Subcutaneous preadipocyte (primary cell): ENCODE data around the gene SDSL. TPM values are rescaled to one million over a fixed set of nuclear protein-coding genes. Genes with fewer than 3 reads are reported as not detected.

Experiments used
- total RNA-seq: library from RNA; depleted of rRNA; stranded (reverse); fragments of >200 nt; gene quantifications from 2 replicates; pipeline ENCODE4 v1.2.3, GENCODE V29; 2012

The SDSL gene, protein sequence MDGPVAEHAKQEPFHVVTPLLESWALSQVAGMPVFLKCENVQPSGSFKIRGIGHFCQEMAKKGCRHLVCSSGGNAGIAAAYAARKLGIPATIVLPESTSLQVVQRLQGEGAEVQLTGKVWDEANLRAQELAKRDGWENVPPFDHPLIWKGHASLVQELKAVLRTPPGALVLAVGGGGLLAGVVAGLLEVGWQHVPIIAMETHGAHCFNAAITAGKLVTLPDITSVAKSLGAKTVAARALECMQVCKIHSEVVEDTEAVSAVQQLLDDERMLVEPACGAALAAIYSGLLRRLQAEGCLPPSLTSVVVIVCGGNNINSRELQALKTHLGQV
- total RNA-seq: 2.9 and 3.9 TPM in 2 replicates

GRCh38 chr12:113422030-113422885 lies at the start of gene SDSL:
TSS of gene SDSL (plus strand) at chr12:113422380. CDS start at chr12:113427983, 5,603 bp downstream.

DNA sequence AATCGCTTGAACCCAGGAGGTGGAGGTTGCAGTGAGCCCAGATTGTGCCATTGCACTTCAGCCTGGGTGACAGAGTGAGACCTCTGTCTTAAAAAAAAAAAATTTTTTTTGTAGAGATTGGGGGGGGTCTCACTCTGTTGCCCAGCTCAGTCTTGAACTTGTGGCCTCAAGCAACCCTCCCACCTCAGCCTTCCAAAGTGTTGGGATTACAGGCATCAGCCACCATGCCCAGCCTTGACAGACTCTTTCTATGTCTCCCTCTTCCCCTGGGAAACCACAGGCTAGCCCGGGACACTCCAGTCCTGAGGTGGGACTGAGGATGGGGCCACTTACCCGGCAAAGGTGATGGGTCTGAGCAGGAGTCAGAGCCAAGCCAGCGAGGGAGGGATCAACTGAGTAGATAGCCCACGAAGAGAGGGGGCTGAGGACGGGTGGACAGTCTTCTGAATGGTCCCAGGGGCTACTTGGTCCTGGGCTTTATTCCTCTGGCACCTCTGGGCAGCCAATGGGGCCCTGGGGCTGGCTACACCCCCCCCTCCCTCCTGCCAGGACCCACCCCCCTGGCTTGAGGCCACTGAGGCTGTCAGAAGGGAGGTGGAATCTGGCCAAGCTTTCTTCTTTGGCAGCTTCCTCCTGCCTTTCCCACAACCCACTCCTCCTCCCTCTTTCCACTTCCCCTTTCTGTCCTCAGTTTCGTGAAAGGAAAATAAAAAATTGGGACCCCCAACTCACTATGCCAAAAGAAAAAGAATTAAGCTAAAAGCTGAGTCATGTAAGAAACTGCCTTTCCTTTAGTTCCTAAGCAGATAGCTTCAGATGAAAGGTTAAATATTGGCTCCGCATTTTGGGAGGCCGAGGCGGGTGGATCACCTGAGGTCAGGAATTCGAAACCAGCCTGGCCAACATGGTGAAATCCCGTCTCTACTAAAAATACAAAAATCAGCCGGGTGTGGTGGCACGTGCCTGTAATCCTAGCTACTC lies 18.5 kb upstream of the SDSL start, which contains the start of gene SDS:
Gene SDS, minus strand, starts transcription at position 453 of the 981 bp plus-strand sequence. CDS start 4,179 bp downstream, outside the sequence.

GRCh38 chr12:113471619-113472171 lies 49.5 kb downstream of the SDSL start, which contains the start of gene LHX5:
TSS of gene LHX5 (minus strand) at chr12:113471871. CDS start at chr12:113471498, 373 bp downstream.

Other genes with a start within 250 kb of the SDSL start
- 47.0 and 61.0 TPM in 2 replicates for gene DDX54, start 236.9 kb upstream of the SDSL start, total RNA-seq
- gene RITA1, start 236.7 kb upstream of the SDSL start, total RNA-seq: 18.0 and 18.6 TPM in 2 replicates
- gene TPCN1, start 200.9 kb upstream of the SDSL start, total RNA-seq: 24.6 and 29.3 TPM in 2 replicates
- gene SLC8B1, start 87.3 kb upstream of the SDSL start, total RNA-seq: 9.2 and 10.2 TPM in 2 replicates
- gene PLBD2, start 63.8 kb upstream of the SDSL start, total RNA-seq: 33.8 and 37.5 TPM in 2 replicates
- gene SDS, start 18.5 kb upstream of the SDSL start, total RNA-seq: not detected in 2 replicates
- not detected in 2 replicates for gene LHX5, start 49.5 kb downstream of the SDSL start, total RNA-seq